OCI-LY1 (cell line): ENCODE data around the gene FGGY.

Experiments used
- EZH2 ChIP-seq: fragments of 200-600 bp; sonication (generic), shearing (Covaris generic); IDR thresholded peaks from 2 replicates; pipeline ENCODE4 v1.8.0; 2017; ENCODE audit warnings: borderline replicate concordance, mixed run types, mild to moderate bottlenecking, antibody characterized with exemption, low read length, moderate library complexity, mixed read lengths
- TF ChIP-seq, protein P1 (sequence below): fragments of 200-600 bp; sonication (generic), shearing (Covaris generic); IDR thresholded peaks from 2 replicates; pipeline ENCODE4 v1.5.1; 2017; ENCODE audit warnings: mild to moderate bottlenecking, antibody characterized with exemption, low read length, moderate library complexity, mixed read lengths

DNA sequence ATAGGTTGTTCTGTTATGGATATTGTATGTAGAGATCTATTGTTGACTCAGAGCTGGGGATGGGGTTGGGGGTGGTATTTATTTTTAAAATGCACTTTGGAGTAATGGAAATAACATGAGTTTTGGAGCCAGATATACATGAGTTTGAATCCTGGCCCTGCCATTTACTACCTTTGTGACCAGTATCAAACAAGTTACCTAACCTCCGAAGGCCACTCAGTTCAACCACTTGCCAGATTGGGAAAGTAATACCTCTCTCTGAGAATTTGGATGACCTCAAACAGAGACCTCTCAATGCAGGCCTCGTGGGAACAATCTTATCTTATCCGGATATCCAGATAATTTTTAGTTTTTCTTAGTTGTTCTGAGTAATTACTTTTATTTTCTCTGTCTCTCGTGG lies 181.0 kb downstream of the FGGY start:
- no peak for TF ChIP-seq EZH2
- TF ChIP-seq, protein P1, sequence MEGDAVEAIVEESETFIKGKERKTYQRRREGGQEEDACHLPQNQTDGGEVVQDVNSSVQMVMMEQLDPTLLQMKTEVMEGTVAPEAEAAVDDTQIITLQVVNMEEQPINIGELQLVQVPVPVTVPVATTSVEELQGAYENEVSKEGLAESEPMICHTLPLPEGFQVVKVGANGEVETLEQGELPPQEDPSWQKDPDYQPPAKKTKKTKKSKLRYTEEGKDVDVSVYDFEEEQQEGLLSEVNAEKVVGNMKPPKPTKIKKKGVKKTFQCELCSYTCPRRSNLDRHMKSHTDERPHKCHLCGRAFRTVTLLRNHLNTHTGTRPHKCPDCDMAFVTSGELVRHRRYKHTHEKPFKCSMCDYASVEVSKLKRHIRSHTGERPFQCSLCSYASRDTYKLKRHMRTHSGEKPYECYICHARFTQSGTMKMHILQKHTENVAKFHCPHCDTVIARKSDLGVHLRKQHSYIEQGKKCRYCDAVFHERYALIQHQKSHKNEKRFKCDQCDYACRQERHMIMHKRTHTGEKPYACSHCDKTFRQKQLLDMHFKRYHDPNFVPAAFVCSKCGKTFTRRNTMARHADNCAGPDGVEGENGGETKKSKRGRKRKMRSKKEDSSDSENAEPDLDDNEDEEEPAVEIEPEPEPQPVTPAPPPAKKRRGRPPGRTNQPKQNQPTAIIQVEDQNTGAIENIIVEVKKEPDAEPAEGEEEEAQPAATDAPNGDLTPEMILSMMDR, result no peak
